ENCODE results near the gene MAN1C1.

MAN1C1 gene

GRCh38 chr1:25718732-25719131 is 102.1 kb downstream of the MAN1C1 start:
- H3K4me3 ChIP-seq (ENCODE audit: low read depth, low read length), result no peak overlapping the region
- TF ChIP-seq CTCF (IDR thresholded peaks at IDR 0.05; ENCODE audit: borderline replicate concordance, insufficient read depth, low read depth, low read length), result no peak

GRCh38 chr1:25720624-25721023 is 104.0 kb downstream of the MAN1C1 start:
- TF ChIP-seq CTCF (IDR thresholded peaks at IDR 0.05; ENCODE audit: borderline replicate concordance, insufficient read depth, low read depth, low read length), result no peak
- H3K4me3 ChIP-seq (ENCODE audit: low read depth, low read length), result no peak overlapping the region

- H3K4me3 ChIP-seq (ENCODE audit: low read depth, low read length), result no peak overlapping the region
- TF ChIP-seq CTCF (IDR thresholded peaks at IDR 0.05; ENCODE audit: borderline replicate concordance, insufficient read depth, low read depth, low read length), result no peak
These were observed 106.8 kb downstream of the MAN1C1 start for GRCh38 chr1:25723250-25723880.

- no peak for TF ChIP-seq CTCF (IDR thresholded peaks at IDR 0.05; ENCODE audit: borderline replicate concordance, insufficient read depth, low read depth, low read length)
- H3K4me3 ChIP-seq (ENCODE audit: low read depth, low read length), result no peak overlapping the region
These were observed 107.6 kb downstream of the MAN1C1 start for GRCh38 chr1:25724201-25724600.

GRCh38 chr1:25724966-25725365 is 108.4 kb downstream of the MAN1C1 start:
- TF ChIP-seq CTCF (IDR thresholded peaks at IDR 0.05; ENCODE audit: borderline replicate concordance, insufficient read depth, low read depth, low read length), result no peak
- no peak overlapping the region for H3K4me3 ChIP-seq (ENCODE audit: low read depth, low read length)

- H3K4me3 ChIP-seq (ENCODE audit: low read depth, low read length), result no peak overlapping the region
- TF ChIP-seq CTCF (IDR thresholded peaks at IDR 0.05; ENCODE audit: borderline replicate concordance, insufficient read depth, low read depth, low read length), result no peak
These were observed 108.9 kb downstream of the MAN1C1 start for GRCh38 chr1:25725482-25725881.

GRCh38 chr1:25727088-25727487 is 110.5 kb downstream of the MAN1C1 start:
- no peak for TF ChIP-seq CTCF (IDR thresholded peaks at IDR 0.05; ENCODE audit: borderline replicate concordance, insufficient read depth, low read depth, low read length)
- H3K4me3 ChIP-seq (ENCODE audit: low read depth, low read length), result no peak overlapping the region

Measured in GM12875 (cell line).